ENCODE results near the gene ACCSL. TPM values are rescaled to one million over a fixed set of nuclear protein-coding genes. Genes with fewer than 3 reads are reported as not detected.

Gene ACCSL
- total and polyA plus RNA-seq, 2 donors from 2014 or later: not detected

- Histone ChIP-seq H3K9me3 (ENCODE audit: control insufficient read depth in 2 of 3, insufficient read depth in 1 of 3, low read length in 3 of 3) (peaks cover 0 to 3% (median 0%) of the 10 kb centered on the region in 3 donors), H3K27ac (ENCODE audit: low read depth in 2 of 2, low read length in 2 of 2) (no peak overlapping the region), H3K4me1 (ENCODE audit: control insufficient read depth in 2 of 3, insufficient read depth in 2 of 3, low read depth in 1 of 3, low read length in 3 of 3) (peaks cover 0 to 7% (median 0%) of the 10 kb centered on the region in 3 donors), H3K27me3 (ENCODE audit: control insufficient read depth, insufficient read depth, low read length) (no peaks in the 10 kb centered on the region), H3K9ac (ENCODE audit: low read length in 3 of 3) (no peak overlapping the region), H3K36me3 (ENCODE audit: control insufficient read depth in 2 of 3, insufficient read depth in 3 of 3, low read length in 3 of 3) (no peaks in the 10 kb centered on the region), H3K4me3 (ENCODE audit: low read length in 3 of 3) (no peak overlapping the region)
- DNase-seq: peak; percentile 83 to 95 (median 87)
- FAIRE-seq: no peak
- TF ChIP-seq, protein P1, sequence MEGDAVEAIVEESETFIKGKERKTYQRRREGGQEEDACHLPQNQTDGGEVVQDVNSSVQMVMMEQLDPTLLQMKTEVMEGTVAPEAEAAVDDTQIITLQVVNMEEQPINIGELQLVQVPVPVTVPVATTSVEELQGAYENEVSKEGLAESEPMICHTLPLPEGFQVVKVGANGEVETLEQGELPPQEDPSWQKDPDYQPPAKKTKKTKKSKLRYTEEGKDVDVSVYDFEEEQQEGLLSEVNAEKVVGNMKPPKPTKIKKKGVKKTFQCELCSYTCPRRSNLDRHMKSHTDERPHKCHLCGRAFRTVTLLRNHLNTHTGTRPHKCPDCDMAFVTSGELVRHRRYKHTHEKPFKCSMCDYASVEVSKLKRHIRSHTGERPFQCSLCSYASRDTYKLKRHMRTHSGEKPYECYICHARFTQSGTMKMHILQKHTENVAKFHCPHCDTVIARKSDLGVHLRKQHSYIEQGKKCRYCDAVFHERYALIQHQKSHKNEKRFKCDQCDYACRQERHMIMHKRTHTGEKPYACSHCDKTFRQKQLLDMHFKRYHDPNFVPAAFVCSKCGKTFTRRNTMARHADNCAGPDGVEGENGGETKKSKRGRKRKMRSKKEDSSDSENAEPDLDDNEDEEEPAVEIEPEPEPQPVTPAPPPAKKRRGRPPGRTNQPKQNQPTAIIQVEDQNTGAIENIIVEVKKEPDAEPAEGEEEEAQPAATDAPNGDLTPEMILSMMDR (IDR thresholded peaks at IDR 0.05; ENCODE audit: borderline replicate concordance, extremely low read depth, insufficient read depth): peak; percentile 81
- intact Hi-C loops (cut with DNase I): loop anchor here (5.0 to 10.0 kb wide), 2 partner anchors 92 to 145 kb away; partner anchors contain the start of gene C11orf96
Observed at GRCh38 chr11:44036811-44037657, 10.7 kb upstream of the ACCSL start.

DNA sequence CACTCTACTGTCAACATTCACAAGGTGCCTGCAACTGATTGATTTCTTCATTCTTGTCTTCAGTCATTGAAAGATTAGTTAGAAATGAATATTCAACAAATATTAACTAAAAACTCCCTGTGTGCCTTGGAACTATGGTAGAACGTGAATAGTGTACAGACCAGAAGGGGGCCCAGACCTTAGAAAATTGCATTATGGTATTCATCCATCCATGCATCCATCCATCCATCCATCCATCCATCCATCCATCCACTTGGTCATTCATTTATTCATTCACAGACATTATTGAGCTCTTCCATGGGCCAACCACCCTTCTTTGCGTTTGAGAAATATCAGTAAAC lies 10.2 kb upstream of the ACCSL start:
- Histone ChIP-seq H3K4me3 (ENCODE audit: low read length in 3 of 3) (no peak overlapping the region), H3K36me3 (ENCODE audit: control insufficient read depth in 2 of 3, insufficient read depth in 3 of 3, low read length in 3 of 3) (no peaks in the 10 kb centered on the region), H3K27me3 (ENCODE audit: control insufficient read depth, insufficient read depth, low read length) (no peaks in the 10 kb centered on the region), H3K27ac (ENCODE audit: low read depth in 2 of 2, low read length in 2 of 2) (no peak overlapping the region), H3K9me3 (ENCODE audit: control insufficient read depth in 2 of 3, insufficient read depth in 1 of 3, low read length in 3 of 3) (peaks cover 0 to 3% (median 0%) of the 10 kb centered on the region in 3 donors), H3K9ac (ENCODE audit: low read length in 3 of 3) (no peak overlapping the region), H3K4me1 (ENCODE audit: control insufficient read depth in 2 of 3, insufficient read depth in 2 of 3, low read depth in 1 of 3, low read length in 3 of 3) (peaks cover 0 to 3% (median 0%) of the 10 kb centered on the region in 3 donors)
- no peak for FAIRE-seq
- TF ChIP-seq, protein P1 (IDR thresholded peaks at IDR 0.05; ENCODE audit: borderline replicate concordance, extremely low read depth, insufficient read depth): no peak
- DNase-seq: no peak
- intact Hi-C loops (cut with DNase I): loop anchor here (5.0 to 10.0 kb wide), 2 partner anchors 93 to 145 kb away; partner anchors contain the start of gene C11orf96

- FAIRE-seq (no peak), DNase-seq (no peak)
- Histone ChIP-seq H3K27me3 (ENCODE audit: control insufficient read depth, insufficient read depth, low read length) (no peaks in the 10 kb centered on the region), H3K4me1 (ENCODE audit: control insufficient read depth in 2 of 3, insufficient read depth in 2 of 3, low read depth in 1 of 3, low read length in 3 of 3) (no peaks in the 10 kb centered on the region), H3K36me3 (ENCODE audit: control insufficient read depth in 2 of 3, insufficient read depth in 3 of 3, low read length in 3 of 3) (no peaks in the 10 kb centered on the region), H3K4me3 (ENCODE audit: low read length in 3 of 3) (no peak overlapping the region), H3K27ac (ENCODE audit: low read depth in 2 of 2, low read length in 2 of 2) (no peak overlapping the region), H3K9me3 (ENCODE audit: control insufficient read depth in 2 of 3, insufficient read depth in 1 of 3, low read length in 3 of 3) (peaks cover 0 to 3% (median 0%) of the 10 kb centered on the region in 3 donors), H3K9ac (ENCODE audit: low read length in 3 of 3) (no peak overlapping the region)
- intact Hi-C loops (cut with DNase I): no loop called here
- TF ChIP-seq, protein P1 (IDR thresholded peaks at IDR 0.05; ENCODE audit: borderline replicate concordance, extremely low read depth, insufficient read depth): no peak
Observed at GRCh38 chr11:44043157-44043556, 4.6 kb upstream of the ACCSL start.
